ENCODE results near the gene SPRY4.
"Not testable (repeated sequence)": the region's sequence is repeated elsewhere in the genome, so short reads cannot be mapped to it uniquely, and the experiment has no call there.

Gene SPRY4

GRCh38 chr5:142281008-142281367 is 43.8 kb downstream of the SPRY4 start:
- no peak for DNase-seq (ENCODE audit: low read depth)
- TF ChIP-seq, protein P1, sequence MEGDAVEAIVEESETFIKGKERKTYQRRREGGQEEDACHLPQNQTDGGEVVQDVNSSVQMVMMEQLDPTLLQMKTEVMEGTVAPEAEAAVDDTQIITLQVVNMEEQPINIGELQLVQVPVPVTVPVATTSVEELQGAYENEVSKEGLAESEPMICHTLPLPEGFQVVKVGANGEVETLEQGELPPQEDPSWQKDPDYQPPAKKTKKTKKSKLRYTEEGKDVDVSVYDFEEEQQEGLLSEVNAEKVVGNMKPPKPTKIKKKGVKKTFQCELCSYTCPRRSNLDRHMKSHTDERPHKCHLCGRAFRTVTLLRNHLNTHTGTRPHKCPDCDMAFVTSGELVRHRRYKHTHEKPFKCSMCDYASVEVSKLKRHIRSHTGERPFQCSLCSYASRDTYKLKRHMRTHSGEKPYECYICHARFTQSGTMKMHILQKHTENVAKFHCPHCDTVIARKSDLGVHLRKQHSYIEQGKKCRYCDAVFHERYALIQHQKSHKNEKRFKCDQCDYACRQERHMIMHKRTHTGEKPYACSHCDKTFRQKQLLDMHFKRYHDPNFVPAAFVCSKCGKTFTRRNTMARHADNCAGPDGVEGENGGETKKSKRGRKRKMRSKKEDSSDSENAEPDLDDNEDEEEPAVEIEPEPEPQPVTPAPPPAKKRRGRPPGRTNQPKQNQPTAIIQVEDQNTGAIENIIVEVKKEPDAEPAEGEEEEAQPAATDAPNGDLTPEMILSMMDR (IDR thresholded peaks at IDR 0.05; ENCODE audit: low read depth, low read length, missing control alignments) = no peak

GRCh38 chr5:142280066-142281007 is 44.5 kb downstream of the SPRY4 start:
- DNase-seq (ENCODE audit: low read depth) = no peak
- no peak overlapping the region for H3K4me3 ChIP-seq (ENCODE audit: low read depth, low read length)
- TF ChIP-seq, protein P1 (IDR thresholded peaks at IDR 0.05; ENCODE audit: low read depth, low read length, missing control alignments) = no peak

More at GRCh38 chr5:142281008-142281367, 43.8 kb downstream of the SPRY4 start:
- no peak overlapping the region for H3K4me3 ChIP-seq (ENCODE audit: low read depth, low read length)

DNA sequence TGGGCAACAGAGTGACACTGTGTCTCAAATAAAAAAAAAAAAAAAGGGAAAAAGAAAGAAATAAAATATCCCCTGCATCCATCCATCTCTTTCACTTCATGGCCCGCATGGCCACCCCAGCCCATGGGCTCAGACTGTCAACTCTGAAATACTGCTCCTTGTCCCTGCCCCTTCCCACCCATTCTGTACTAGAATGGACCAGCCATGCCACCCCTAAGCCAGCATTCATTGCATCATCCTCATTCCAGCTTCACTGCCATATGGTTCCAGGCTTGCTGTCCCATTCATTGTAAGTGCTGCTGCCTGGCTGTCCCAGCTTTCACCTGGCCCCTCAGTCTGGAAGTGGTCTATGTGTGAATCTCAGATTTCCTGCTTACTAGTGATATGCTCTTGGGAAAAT is 46.2 kb downstream of the SPRY4 start:
- no peak overlapping the region for H3K4me3 ChIP-seq (ENCODE audit: low read depth, low read length)
- DNase-seq (ENCODE audit: low read depth) = no peak
- TF ChIP-seq, protein P1 (IDR thresholded peaks at IDR 0.05; ENCODE audit: low read depth, low read length, missing control alignments) = no peak

GRCh38 chr5:142277796-142278195 is 47.0 kb downstream of the SPRY4 start:
- TF ChIP-seq, protein P1 (IDR thresholded peaks at IDR 0.05; ENCODE audit: low read depth, low read length, missing control alignments) = no peak
- no peak for DNase-seq (ENCODE audit: low read depth)
- no peak overlapping the region for H3K4me3 ChIP-seq (ENCODE audit: low read depth, low read length)

DNA sequence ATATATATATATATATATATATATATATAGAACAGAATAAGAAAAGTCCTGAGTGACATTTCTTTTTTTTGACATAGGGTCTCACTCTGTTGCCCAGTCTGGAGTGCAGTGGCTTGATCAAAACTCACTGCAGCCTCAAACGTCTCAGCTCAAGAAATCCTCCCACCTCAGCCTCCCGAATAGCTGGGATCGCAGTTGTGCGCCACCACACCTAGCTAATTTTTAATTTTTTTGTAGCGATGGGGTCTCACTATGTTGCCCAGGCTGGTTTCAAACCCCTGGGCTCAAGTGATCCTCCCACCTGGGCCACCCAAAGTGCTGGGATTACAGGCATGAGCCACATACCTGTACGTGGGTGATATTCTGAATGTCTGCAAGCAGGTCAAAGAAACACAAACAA is 48.3 kb downstream of the SPRY4 start:
- TF ChIP-seq, protein P1 (IDR thresholded peaks at IDR 0.05; ENCODE audit: low read depth, low read length, missing control alignments) = no peak
- no peak for DNase-seq (ENCODE audit: low read depth)
- H3K4me3 ChIP-seq (ENCODE audit: low read depth, low read length) = no peak overlapping the region

GRCh38 chr5:142275496-142275895 is 49.3 kb downstream of the SPRY4 start:
- no peak for DNase-seq (ENCODE audit: low read depth)
- TF ChIP-seq, protein P1 (IDR thresholded peaks at IDR 0.05; ENCODE audit: low read depth, low read length, missing control alignments) = no peak
- H3K4me3 ChIP-seq (ENCODE audit: low read depth, low read length) = no peak overlapping the region

DNA sequence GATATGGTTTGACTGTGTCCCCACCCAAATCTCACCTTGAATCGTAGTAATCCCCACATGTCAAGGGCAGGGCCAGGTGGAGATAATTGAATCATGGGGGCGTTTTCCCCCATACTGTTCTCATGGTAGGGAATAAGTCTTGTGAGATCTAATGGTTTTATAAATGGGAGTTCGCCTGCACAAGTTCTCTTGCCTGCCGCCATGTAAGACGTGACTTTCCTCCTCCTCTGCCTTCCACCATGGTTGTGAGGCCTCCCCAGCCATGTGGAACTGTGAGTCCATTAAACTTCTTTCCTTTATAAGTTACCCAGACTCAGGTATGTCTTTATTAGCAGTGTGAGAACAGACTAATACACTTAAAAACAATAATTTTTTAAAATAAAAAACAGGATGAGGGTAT is 52.2 kb downstream of the SPRY4 start:
- H3K4me3 ChIP-seq (ENCODE audit: low read depth, low read length); DNase-seq (ENCODE audit: low read depth): not testable (repeated sequence)

DNA sequence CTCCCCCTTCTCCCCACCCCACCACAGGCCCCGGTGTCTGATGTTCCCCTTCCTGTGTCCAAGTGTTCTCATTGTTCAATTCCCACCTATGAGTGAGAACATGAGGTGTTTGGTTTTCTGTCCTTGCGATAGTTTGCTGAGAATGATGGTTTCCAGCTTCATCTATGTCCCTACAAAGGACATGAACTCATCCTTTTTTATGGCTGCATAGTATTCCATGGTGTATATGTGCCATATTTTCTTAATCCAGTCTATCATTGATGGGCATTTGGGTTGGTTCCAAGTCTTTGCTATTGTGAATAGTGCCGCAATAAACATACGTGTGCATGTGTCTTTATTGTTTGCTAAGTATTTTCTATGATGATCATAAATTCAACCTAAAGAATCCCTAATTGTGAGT is 60.7 kb downstream of the SPRY4 start:
- not testable (repeated sequence) for H3K4me3 ChIP-seq (ENCODE audit: low read depth, low read length)

More for the DNA sequence above, 60.7 kb downstream of the SPRY4 start:
- not testable (repeated sequence) for DNase-seq (ENCODE audit: low read depth)

All from GM12864 (cell line).